Bone marrow (tissue), 2 donors: Measurements from ENCODE around the gene PCSK6.
A peak's percentile ranks its signal among the peaks of the same experiment; 100 is the strongest.

Experiments
- DNase-seq, 2 donors: peaks; one replicate each; lab custom pipeline; 2025; lab: John Stamatoyannopoulos, UW

Gene PCSK6

GRCh38 chr15:101399431-101399830 lies 90.1 kb downstream of the PCSK6 start:
- DNase-seq: no peak

GRCh38 chr15:101398247-101398646 lies 91.3 kb downstream of the PCSK6 start:
- DNase-seq: no peak

- peak in 1 of 2 donors; percentile 39 for DNase-seq
These were observed 91.9 kb downstream of the PCSK6 start for GRCh38 chr15:101397521-101398003.

- DNase-seq: no peak
These were observed 92.8 kb downstream of the PCSK6 start for GRCh38 chr15:101396484-101397261.

- DNase-seq: no peak
These were observed 94.9 kb downstream of the PCSK6 start for GRCh38 chr15:101394654-101395053.

- no peak for DNase-seq
These were observed 95.4 kb downstream of the PCSK6 start for GRCh38 chr15:101394056-101394630.

- no peak for DNase-seq
These were observed 96.3 kb downstream of the PCSK6 start for GRCh38 chr15:101393172-101393571.

GRCh38 chr15:101391981-101392640 lies 97.4 kb downstream of the PCSK6 start:
- DNase-seq: no peak

- no peak for DNase-seq
These were observed 98.1 kb downstream of the PCSK6 start for GRCh38 chr15:101391431-101391830.

- DNase-seq: no peak
These were observed 99.0 kb downstream of the PCSK6 start for GRCh38 chr15:101390462-101390861.

- no peak for DNase-seq
These were observed 99.4 kb downstream of the PCSK6 start for GRCh38 chr15:101390060-101390459.

GRCh38 chr15:101389362-101389761 lies 100.1 kb downstream of the PCSK6 start:
- no peak for DNase-seq

- no peak for DNase-seq
These were observed 101.5 kb downstream of the PCSK6 start for GRCh38 chr15:101388046-101388445.

- no peak for DNase-seq
These were observed 101.9 kb downstream of the PCSK6 start for GRCh38 chr15:101387574-101387973.

- no peak for DNase-seq
These were observed 102.5 kb downstream of the PCSK6 start for GRCh38 chr15:101386967-101387366.

- no peak for DNase-seq
These were observed 103.5 kb downstream of the PCSK6 start for GRCh38 chr15:101386006-101386405.

- no peak for DNase-seq
These were observed 105.2 kb downstream of the PCSK6 start for GRCh38 chr15:101384276-101384675.

- no peak for DNase-seq
These were observed 107.0 kb downstream of the PCSK6 start for GRCh38 chr15:101382544-101382943.

GRCh38 chr15:101381671-101382212 lies 107.8 kb downstream of the PCSK6 start:
- no peak for DNase-seq

- no peak for DNase-seq
These were observed 109.4 kb downstream of the PCSK6 start for GRCh38 chr15:101380146-101380545.

GRCh38 chr15:101379647-101380046 lies 109.9 kb downstream of the PCSK6 start:
- DNase-seq: no peak

GRCh38 chr15:101378879-101379278 lies 110.6 kb downstream of the PCSK6 start:
- DNase-seq: no peak
